HepG2 (cell line): Measurements from ENCODE around the gene TDRD9. TPM values are rescaled to one million over a fixed set of nuclear protein-coding genes. Genes with fewer than 3 reads are reported as not detected.

Experiments
- ATM ChIP-seq: fragments of 450-650 bp; IDR thresholded peaks from 2 replicates; pipeline ENCODE4 v1.7.1; 2017; ENCODE audit warnings: mild to moderate bottlenecking, borderline replicate concordance
- CBX2 ChIP-seq, 2 experiments: fragments of 200-600 bp in 1 of 2; sonication (generic); formaldehyde crosslinking in 1 of 2; IDR thresholded peaks; 2 replicates each; pipeline versions ENCODE4 v1.7.0 to v1.8.1; 2018 to 2022; ENCODE audit warnings: low read depth in 2 of 2, low read length in 1 of 2, mild to moderate bottlenecking in 1 of 2, missing genetic modification reagents in 1 of 2
- CHD2 ChIP-seq: IDR thresholded peaks from 2 replicates; pipeline ENCODE4 v1.6.1; 2011; ENCODE audit warnings: low read depth, low read length, improper control_type of control experiment
- ELF1 ChIP-seq: sonication (generic); formaldehyde crosslinking; IDR thresholded peaks from 2 replicates; pipeline ENCODE4 v1.4.0; 2020; ENCODE audit warnings: missing genetic modification reagents
- ETV5 ChIP-seq: IDR thresholded peaks from 2 replicates; pipeline ENCODE4 v1.6.1; 2018; ENCODE audit warnings: missing biosample characterization, missing genetic modification reagents, inconsistent platforms, borderline replicate concordance
- FOXK2 ChIP-seq: fragments of 450-650 bp; IDR thresholded peaks from 2 replicates; pipeline ENCODE4 v1.6.1; 2016
- IKZF4 ChIP-seq: sonication (generic); formaldehyde crosslinking; IDR thresholded peaks from 2 replicates; pipeline ENCODE4 v1.5.1; 2020; ENCODE audit warnings: borderline replicate concordance, mild to moderate bottlenecking, low read depth, missing genetic modification reagents; ENCODE audit errors: not compliant biosample characterization
- MED1 ChIP-seq: sonication (generic); formaldehyde crosslinking; IDR thresholded peaks from 2 replicates; pipeline ENCODE4 v1.4.0; 2020; ENCODE audit warnings: missing genetic modification reagents
- MLLT10 ChIP-seq: sonication (generic); formaldehyde crosslinking; IDR thresholded peaks from 2 replicates; pipeline ENCODE4 v1.4.0; 2020; ENCODE audit warnings: missing genetic modification reagents
- NCOA1 ChIP-seq: sonication (generic); formaldehyde crosslinking; IDR thresholded peaks from 2 replicates; pipeline ENCODE4 v1.9.0; 2021; ENCODE audit warnings: missing genetic modification reagents
- SYNCRIP ChIP-seq: fragments of 200-400 bp; formaldehyde crosslinking; IDR thresholded peaks from 2 replicates; pipeline ENCODE4 v1.6.1; 2018; ENCODE audit warnings: mild to moderate bottlenecking, low read depth, low read length; ENCODE audit not compliant: insufficient read depth
- ZNF264 ChIP-seq: sonication (generic); formaldehyde crosslinking; IDR thresholded peaks from 2 replicates; pipeline ENCODE4 v1.4.0; 2020; ENCODE audit warnings: missing genetic modification reagents
- ZNF629 ChIP-seq: sonication (generic); formaldehyde crosslinking; conservative IDR thresholded peaks from 2 replicates; pipeline ENCODE4 v1.5.0; 2020; ENCODE audit warnings: missing genetic modification reagents
- ZNF747 ChIP-seq: sonication (generic); formaldehyde crosslinking; IDR thresholded peaks from 2 replicates; pipeline ENCODE4 v1.8.1; 2023; ENCODE audit warnings: missing genetic modification reagents, mild to moderate bottlenecking, borderline replicate concordance
- ZNF777 ChIP-seq: sonication (generic); formaldehyde crosslinking; IDR thresholded peaks from 2 replicates; pipeline ENCODE4 v1.4.0; 2020; ENCODE audit warnings: missing genetic modification reagents
- ZSCAN29 ChIP-seq: sonication (generic); formaldehyde crosslinking; conservative IDR thresholded peaks from 2 replicates; pipeline ENCODE4 v1.4.0; 2020; ENCODE audit warnings: mild to moderate bottlenecking, missing genetic modification reagents
- polyA plus RNA-seq, 8 experiments: library from polyadenylated mRNA; depleted of rRNA in 3 of 8; stranded (reverse) in 7 of 8; unstranded in 1 of 8; fragments of >200 nt; fragmentation: Illumina TruSeq in 4 of 8; extraction: Trizol in 4 of 8; gene quantifications; 2 replicates each; pipeline versions ENCODE4 v1.2.1 to v1.2.3, GENCODE V29; 2011 to 2016; ENCODE audit warnings: low read depth in 4 of 8, missing spikeins in 1 of 8, mixed read lengths in 1 of 8; ENCODE audit not compliant: insufficient read depth in 1 of 8
- total RNA-seq, 5 experiments: library from RNA; depleted of rRNA; stranded (reverse); fragments of >200 nt; fragmentation: Illumina TruSeq; extraction: Trizol; gene quantifications; 2 replicates each; pipeline ENCODE4 v1.2.3, GENCODE V29; 2016; ENCODE audit warnings: low read depth in 1 of 5
- TF ChIP-seq, protein P1 (sequence below): IDR thresholded peaks from 2 replicates; pipeline ENCODE4 v1.6.1; 2016; ENCODE audit warnings: missing genetic modification reagents, missing compliant biosample characterization
- TF ChIP-seq, protein P2 (sequence below): sonication (generic); formaldehyde crosslinking; IDR thresholded peaks from 2 replicates; pipeline ENCODE4 v1.9.0; 2021; ENCODE audit warnings: missing genetic modification reagents, borderline replicate concordance
- TF ChIP-seq, protein P3 (sequence below): fragments of 450-650 bp; IDR thresholded peaks from 2 replicates; pipeline ENCODE4 v1.6.1; 2016
- TF ChIP-seq, protein P4 (sequence below): sonication (generic); formaldehyde crosslinking; IDR thresholded peaks from 2 replicates; pipeline ENCODE4 v1.4.0; 2020; ENCODE audit warnings: missing genetic modification reagents
- TF ChIP-seq, protein P5 (sequence below): IDR thresholded peaks from 2 replicates; pipeline ENCODE4 v1.6.1; 2018; ENCODE audit warnings: missing genetic modification reagents
- TF ChIP-seq, protein P6 (sequence below): sonication (generic); formaldehyde crosslinking; IDR thresholded peaks from 2 replicates; pipeline ENCODE4 v1.8.1; 2023; ENCODE audit warnings: missing genetic modification reagents, inconsistent platforms, borderline replicate concordance

TDRD9 gene
- total and polyA plus RNA-seq, 2 of the 13 experiments (the other 11 are each of a cell fraction or from before 2014, with no cell fraction given) = not detected

DNA sequence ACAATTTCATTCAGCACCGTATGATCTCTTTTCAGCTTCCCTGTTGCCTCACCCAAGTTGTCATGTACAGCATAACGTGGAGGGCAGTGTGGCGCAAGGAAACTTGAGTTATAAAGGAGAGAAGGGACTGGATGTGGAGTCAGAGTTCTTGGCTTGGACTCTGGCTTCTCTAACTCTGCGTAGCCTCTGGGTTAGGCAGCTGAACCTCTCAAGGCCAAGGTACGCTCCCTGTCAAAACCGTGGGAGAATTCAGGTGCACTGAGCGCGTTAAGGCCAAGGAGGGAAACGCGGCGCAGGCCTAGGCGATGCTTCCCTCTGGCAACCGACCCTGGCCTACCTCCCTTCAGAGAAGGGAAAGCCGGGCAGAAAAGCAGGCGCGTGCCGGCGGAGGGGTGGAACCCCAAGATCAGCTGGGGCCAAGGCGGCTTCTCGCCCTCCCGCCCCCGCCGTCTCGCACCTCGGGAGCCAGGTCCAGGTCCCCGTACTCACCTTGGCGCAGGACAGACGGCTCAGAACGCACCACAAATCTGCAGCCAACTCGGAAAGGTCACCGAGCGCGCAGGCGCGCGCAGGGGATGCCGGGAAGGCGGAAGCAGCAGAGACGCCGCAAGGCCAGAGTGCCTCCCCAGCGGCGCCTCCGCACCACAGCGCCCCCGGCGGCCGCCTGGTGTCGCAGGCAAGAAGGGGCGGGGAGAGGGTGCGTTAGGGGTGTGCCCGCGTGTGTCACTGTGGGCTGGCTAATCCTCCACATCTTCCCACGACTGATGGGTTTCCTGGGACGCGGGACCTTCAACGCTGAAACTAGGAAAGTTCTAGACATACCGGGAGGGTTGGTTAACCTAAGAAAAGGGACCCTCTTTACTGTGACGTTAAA lies 7.0 kb upstream of the TDRD9 start (continued):
- TF ChIP-seq, protein P1, sequence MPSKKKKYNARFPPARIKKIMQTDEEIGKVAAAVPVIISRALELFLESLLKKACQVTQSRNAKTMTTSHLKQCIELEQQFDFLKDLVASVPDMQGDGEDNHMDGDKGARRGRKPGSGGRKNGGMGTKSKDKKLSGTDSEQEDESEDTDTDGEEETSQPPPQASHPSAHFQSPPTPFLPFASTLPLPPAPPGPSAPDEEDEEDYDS (CRISPR knock-in tag) = 0 out of 2 replicates have a peak, but pooled peaks have one; percentile 30
- TF ChIP-seq, protein P2, sequence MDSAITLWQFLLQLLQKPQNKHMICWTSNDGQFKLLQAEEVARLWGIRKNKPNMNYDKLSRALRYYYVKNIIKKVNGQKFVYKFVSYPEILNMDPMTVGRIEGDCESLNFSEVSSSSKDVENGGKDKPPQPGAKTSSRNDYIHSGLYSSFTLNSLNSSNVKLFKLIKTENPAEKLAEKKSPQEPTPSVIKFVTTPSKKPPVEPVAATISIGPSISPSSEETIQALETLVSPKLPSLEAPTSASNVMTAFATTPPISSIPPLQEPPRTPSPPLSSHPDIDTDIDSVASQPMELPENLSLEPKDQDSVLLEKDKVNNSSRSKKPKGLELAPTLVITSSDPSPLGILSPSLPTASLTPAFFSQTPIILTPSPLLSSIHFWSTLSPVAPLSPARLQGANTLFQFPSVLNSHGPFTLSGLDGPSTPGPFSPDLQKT (CRISPR knock-in tag) = no peak
- TF ChIP-seq ZSCAN29 (CRISPR knock-in tag) (no peak), ZNF747 (CRISPR knock-in tag) (no peak), ELF1 (CRISPR knock-in tag) (peak; percentile 98), CBX2 (IDR thresholded peaks at IDR 0.05; ENCODE audit: low read depth, low read length) (no peak), CBX2 (CRISPR knock-in tag; IDR thresholded peaks at IDR 0.05; ENCODE audit: low read depth) (no peak), ZNF777 (CRISPR knock-in tag) (peak; percentile 57; the same call in 1 of the 2 replicates), MED1 (CRISPR knock-in tag) (peak; percentile 75), ETV5 (CRISPR knock-in tag) (peak; percentile 87), IKZF4 (no peak), CHD2 (no peak), ZNF629 (no peak; the same call in 1 of the 2 replicates), MLLT10 (CRISPR knock-in tag) (no peak), SYNCRIP (no peak), NCOA1 (CRISPR knock-in tag) (no peak; the same call in 1 of the 2 replicates), ATM (no peak), FOXK2 (no peak), ZNF264 (CRISPR knock-in tag) (peak; percentile 81; the same call in 1 of the 2 replicates)
- TF ChIP-seq, protein P3, sequence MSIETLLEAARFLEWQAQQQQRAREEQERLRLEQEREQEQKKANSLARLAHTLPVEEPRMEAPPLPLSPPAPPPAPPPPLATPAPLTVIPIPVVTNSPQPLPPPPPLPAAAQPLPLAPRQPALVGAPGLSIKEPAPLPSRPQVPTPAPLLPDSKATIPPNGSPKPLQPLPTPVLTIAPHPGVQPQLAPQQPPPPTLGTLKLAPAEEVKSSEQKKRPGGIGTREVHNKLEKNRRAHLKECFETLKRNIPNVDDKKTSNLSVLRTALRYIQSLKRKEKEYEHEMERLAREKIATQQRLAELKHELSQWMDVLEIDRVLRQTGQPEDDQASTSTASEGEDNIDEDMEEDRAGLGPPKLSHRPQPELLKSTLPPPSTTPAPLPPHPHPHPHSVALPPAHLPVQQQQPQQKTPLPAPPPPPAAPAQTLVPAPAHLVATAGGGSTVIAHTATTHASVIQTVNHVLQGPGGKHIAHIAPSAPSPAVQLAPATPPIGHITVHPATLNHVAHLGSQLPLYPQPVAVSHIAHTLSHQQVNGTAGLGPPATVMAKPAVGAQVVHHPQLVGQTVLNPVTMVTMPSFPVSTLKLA = 0 out of 2 replicates have a peak, but pooled peaks have one; percentile 6
- TF ChIP-seq, protein P4, sequence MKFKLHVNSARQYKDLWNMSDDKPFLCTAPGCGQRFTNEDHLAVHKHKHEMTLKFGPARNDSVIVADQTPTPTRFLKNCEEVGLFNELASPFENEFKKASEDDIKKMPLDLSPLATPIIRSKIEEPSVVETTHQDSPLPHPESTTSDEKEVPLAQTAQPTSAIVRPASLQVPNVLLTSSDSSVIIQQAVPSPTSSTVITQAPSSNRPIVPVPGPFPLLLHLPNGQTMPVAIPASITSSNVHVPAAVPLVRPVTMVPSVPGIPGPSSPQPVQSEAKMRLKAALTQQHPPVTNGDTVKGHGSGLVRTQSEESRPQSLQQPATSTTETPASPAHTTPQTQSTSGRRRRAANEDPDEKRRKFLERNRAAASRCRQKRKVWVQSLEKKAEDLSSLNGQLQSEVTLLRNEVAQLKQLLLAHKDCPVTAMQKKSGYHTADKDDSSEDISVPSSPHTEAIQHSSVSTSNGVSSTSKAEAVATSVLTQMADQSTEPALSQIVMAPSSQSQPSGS (CRISPR knock-in tag) = peak; percentile 51; the same call in 1 of the 2 replicates
- TF ChIP-seq, protein P5, sequence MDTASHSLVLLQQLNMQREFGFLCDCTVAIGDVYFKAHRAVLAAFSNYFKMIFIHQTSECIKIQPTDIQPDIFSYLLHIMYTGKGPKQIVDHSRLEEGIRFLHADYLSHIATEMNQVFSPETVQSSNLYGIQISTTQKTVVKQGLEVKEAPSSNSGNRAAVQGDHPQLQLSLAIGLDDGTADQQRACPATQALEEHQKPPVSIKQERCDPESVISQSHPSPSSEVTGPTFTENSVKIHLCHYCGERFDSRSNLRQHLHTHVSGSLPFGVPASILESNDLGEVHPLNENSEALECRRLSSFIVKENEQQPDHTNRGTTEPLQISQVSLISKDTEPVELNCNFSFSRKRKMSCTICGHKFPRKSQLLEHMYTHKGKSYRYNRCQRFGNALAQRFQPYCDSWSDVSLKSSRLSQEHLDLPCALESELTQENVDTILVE = 0 out of 2 replicates have a peak, but pooled peaks have one; percentile 56
- TF ChIP-seq, protein P6, sequence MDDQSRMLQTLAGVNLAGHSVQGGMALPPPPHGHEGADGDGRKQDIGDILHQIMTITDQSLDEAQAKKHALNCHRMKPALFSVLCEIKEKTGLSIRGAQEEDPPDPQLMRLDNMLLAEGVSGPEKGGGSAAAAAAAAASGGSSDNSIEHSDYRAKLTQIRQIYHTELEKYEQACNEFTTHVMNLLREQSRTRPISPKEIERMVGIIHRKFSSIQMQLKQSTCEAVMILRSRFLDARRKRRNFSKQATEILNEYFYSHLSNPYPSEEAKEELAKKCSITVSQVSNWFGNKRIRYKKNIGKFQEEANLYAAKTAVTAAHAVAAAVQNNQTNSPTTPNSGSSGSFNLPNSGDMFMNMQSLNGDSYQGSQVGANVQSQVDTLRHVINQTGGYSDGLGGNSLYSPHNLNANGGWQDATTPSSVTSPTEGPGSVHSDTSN = no peak
